Muscle layer of duodenum (tissue), 2 donors: ENCODE results near the gene SIAH1.
"Not testable (repeated sequence)": the region's sequence is repeated elsewhere in the genome, so short reads cannot be mapped to it uniquely, and the experiment has no call there.

ENCODE experiments used
- H3K27ac ChIP-seq: one replicate; pipeline ENCODE4 v1.7.0; 2013; ENCODE audit warnings: mild to moderate bottlenecking, low read length
- H3K27me3 ChIP-seq: one replicate; pipeline ENCODE4 v1.7.0; 2013; ENCODE audit warnings: low read depth, mild to moderate bottlenecking, control low read depth, low read length
- H3K36me3 ChIP-seq, 2 donors: one replicate each; pipeline ENCODE4 v1.7.0; 2013; ENCODE audit warnings: low read length in 2 of 2, control low read depth in 1 of 2, mild to moderate bottlenecking in 1 of 2; ENCODE audit not compliant: insufficient read depth in 2 of 2, control insufficient read depth in 1 of 2
- H3K4me1 ChIP-seq, 2 donors: one replicate each; pipeline ENCODE4 v1.7.0; 2013; ENCODE audit warnings: low read length in 2 of 2, mild to moderate bottlenecking in 2 of 2, control low read depth in 1 of 2, moderate library complexity in 1 of 2; ENCODE audit not compliant: insufficient read depth in 2 of 2, control insufficient read depth in 1 of 2
- H3K4me3 ChIP-seq, 2 donors: one replicate each; pipeline ENCODE4 v1.7.0; 2013; ENCODE audit warnings: low read length in 2 of 2, low read depth in 1 of 2, mild to moderate bottlenecking in 1 of 2
- H3K9me3 ChIP-seq, 2 donors: one replicate each; pipeline ENCODE4 v1.7.0; 2013; ENCODE audit warnings: low read length in 2 of 2, control low read depth in 1 of 2, mild to moderate bottlenecking in 1 of 2; ENCODE audit not compliant: control insufficient read depth in 1 of 2
- donor health status: healthy.

Gene SIAH1

DNA sequence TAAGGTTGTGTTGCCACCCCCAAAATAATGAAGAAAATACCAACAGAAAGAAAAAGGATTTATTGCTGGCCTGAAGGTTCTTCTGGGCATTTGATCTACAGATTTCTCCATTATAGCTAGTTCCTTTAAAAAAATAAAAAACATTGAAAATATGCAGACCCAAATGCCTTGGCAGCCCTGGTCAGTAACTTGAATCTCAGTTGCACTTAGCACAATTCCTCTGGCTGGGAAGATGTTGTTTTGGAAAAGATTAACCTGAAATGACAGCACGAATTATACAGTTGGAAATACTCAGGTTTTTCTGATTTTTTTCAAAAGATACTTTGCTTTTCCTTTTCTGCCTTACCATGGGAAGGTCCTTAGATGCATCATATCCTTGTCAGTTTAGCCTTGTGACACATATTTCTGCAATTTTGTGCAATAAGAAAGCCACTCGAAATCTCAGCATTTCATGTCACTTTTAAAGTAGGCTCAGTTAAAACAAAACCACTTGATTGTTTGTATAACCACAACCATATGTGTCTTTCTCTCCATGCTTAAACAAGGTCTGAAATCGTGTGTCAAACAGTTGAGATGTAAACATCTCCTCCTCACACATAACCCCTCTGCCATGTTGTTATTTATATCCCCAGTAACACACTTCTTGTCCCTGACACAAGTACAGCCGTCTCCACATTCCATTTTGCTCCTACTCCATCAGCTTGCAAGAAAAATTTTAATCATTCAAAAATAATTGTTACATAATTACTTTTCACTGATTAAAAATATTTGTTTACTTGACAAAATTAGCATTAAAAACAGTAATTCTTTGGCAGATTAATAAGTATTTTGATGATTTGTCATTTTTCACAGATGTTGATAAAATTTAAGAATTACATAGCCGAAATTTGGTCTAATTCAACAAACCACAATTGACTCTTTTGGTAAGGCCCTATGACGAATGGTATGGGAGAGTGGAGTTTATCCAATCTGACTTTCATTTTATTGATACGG lies 61.1 kb downstream of the SIAH1 start:
- H3K27ac ChIP-seq: no peak overlapping the region
- peaks cover 0 to 5% of the 10 kb centered on the region in 2 donors for H3K36me3 ChIP-seq
- no peak overlapping the region for H3K4me3 ChIP-seq
- no peaks in the 10 kb centered on the region for H3K4me1 ChIP-seq
- H3K27me3 ChIP-seq: no peaks in the 10 kb centered on the region
- H3K9me3 ChIP-seq: no peaks in the 10 kb centered on the region

DNA sequence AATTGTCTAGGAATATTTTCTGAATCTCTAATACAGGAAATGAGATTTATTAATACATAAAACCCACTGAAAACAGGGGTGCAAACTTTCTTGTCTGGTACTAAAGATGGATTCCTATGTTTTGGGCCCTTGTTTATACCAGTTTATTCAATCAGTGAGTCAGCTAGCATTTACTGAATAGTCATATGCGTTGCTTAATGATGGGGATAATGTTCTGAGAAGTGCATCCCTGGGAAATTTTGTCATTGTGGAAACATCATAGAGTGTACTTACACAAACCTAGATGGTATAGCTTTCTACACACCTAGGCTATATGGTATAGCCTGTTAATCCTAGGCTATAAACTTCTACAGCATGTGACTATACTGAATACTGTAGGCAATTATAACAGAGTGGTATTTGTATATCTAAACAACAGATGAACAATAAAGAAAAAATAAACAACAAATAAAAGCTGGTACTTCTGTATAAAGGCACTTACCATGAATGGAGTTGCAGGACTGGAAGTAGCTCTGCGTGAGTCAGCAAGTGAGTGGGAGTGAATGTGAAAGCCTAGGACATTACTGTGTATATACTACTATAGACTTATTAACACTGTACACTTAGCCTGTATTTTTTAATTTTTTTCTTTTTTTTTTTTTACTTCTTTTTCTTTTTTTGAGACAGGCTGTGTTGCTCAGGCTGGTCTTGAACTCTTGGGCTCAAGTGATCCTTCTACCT lies 63.7 kb downstream of the SIAH1 start:
- H3K27me3 ChIP-seq: no peaks in the 10 kb centered on the region
- peaks cover 0 to 5% of the 10 kb centered on the region in 2 donors for H3K36me3 ChIP-seq
- no peak overlapping the region for H3K27ac ChIP-seq
- H3K9me3 ChIP-seq: no peaks in the 10 kb centered on the region
- H3K4me1 ChIP-seq: peaks cover 4 to 11% of the 10 kb centered on the region in 2 donors
- no peak overlapping the region for H3K4me3 ChIP-seq

DNA sequence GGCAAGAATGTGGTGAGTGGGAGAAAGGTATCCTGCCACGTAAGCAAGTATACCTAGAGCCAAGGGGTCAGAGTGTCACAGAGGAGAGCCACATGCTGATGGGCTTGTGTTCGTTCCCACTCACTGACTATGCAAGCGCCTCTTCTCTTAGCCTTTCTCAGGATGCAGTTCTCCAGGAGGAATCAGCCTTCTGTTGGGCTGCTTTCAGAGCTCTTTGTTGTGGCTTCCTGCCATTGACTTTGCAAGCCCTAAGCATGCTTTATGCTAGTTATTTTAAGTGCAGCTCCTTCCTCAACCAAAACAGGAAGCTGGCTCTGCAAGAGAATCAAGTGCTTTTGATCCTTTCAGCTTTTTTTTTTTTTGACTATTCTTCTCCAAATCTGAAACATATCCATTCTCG lies 66.6 kb downstream of the SIAH1 start:
- Histone ChIP-seq H3K27ac (peak overlapping the region; percentile 45), H3K4me3 (no peak overlapping the region), H3K27me3 (no peaks in the 10 kb centered on the region), H3K4me1 (peaks cover 4 to 11% of the 10 kb centered on the region in 2 donors), H3K9me3 (no peaks in the 10 kb centered on the region), H3K36me3 (peaks cover 0 to 4% of the 10 kb centered on the region in 2 donors)

DNA sequence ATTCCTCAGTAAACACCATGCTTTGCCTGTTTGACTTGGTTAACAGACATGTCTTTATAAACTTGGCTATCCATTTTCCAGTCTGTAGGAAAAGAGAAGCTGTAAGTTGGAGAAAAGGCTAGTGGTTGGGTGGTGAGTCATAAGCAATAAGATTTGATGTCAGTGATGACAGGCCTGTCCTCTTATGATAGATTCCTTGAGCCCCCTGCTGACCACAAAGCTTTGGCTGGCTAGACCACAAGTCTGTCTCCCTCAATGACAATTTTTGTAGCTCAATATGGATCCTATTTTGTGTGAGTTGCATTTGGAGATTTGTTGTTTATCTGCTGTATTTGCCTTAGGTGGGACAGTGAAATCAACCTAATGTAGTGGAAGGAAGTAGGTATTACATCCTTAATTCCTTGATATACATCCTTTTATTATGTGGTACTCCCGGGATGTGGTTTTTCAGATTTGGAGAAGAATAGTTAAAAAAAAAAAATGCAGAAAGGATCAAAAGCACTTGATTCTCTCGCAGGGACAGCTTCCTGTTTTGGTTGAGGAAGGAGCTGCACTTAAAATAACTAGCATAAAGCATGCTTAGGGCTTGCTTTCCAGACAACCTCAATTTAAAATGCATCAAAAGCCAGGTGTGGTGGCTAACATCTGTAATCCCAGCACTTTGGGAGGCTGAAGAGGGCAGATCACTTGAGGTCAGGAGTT lies 67.4 kb downstream of the SIAH1 start:
- Histone ChIP-seq H3K9me3 (peaks cover 0 to 4% of the 10 kb centered on the region in 2 donors), H3K4me1 (peaks cover 4 to 11% of the 10 kb centered on the region in 2 donors), H3K4me3 (no peak overlapping the region), H3K36me3 (peaks cover 4 to 7% of the 10 kb centered on the region in 2 donors), H3K27me3 (no peaks in the 10 kb centered on the region), H3K27ac (no peak overlapping the region)

DNA sequence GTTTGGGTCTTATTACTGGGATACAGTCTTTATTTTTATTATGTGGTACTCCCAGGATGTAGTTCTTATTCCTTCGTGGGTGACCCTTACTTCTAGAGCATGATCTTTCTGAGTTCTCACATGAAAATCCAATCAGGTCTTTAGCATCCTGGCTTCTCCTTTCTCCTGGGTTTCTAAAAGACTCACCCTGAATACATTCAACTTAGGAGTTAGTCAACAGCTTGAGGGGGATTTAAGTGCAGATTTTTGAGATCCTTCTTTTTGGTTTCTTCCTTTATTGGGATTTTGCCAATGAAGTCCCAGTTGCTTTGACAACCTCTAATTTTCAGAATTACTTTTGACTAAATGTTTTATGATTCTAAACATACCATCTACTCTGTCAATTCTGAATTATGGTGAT lies 68.2 kb downstream of the SIAH1 start:
- H3K4me3 ChIP-seq: no peak overlapping the region
- H3K27ac ChIP-seq: no peak overlapping the region
- peaks cover 7 to 15% of the 10 kb centered on the region in 2 donors for H3K36me3 ChIP-seq
- H3K27me3 ChIP-seq: no peaks in the 10 kb centered on the region
- peaks cover 4 to 11% of the 10 kb centered on the region in 2 donors for H3K4me1 ChIP-seq
- peaks cover 0 to 12% of the 10 kb centered on the region in 2 donors for H3K9me3 ChIP-seq

- not testable (repeated sequence) for H3K4me1 ChIP-seq, H3K27me3 ChIP-seq, H3K27ac ChIP-seq, H3K4me3 ChIP-seq
- Histone ChIP-seq H3K36me3 (peaks cover 7 to 43% of the 10 kb centered on the region in 2 donors), H3K9me3 (peaks cover 3 to 37% of the 10 kb centered on the region in 2 donors)
These were observed 71.3 kb downstream of the SIAH1 start for GRCh38 chr16:48313905-48314304.

GRCh38 chr16:48310908-48311641 lies 74.1 kb downstream of the SIAH1 start:
- Histone ChIP-seq H3K4me1 (no peaks in the 10 kb centered on the region), H3K27me3 (no peaks in the 10 kb centered on the region), H3K27ac (no peak overlapping the region), H3K4me3 (peak overlapping the region in 1 of 2 donors; percentile 8), H3K36me3 (peaks cover 20 to 62% of the 10 kb centered on the region in 2 donors), H3K9me3 (peaks cover 3 to 37% of the 10 kb centered on the region in 2 donors)
